Brain microvascular endothelial cell (primary cell): ENCODE measurements around the gene RPS10.

Experiments
- DNase-seq: peaks from one replicate; pipeline ENCODE4 v3.0.0-alpha.2; 2020
- H3K27ac ChIP-seq: fragments of 250-450 bp; sonication (Bioruptor Pico); 2 replicates; pipeline ENCODE4 v1.5.1; 2020; ENCODE audit warnings: mild to moderate bottlenecking, moderate library complexity
- H3K27me3 ChIP-seq: fragments of 250-450 bp; sonication (Bioruptor Pico); replicated peaks from 2 replicates; pipeline ENCODE4 v1.5.1; 2020; ENCODE audit warnings: mild to moderate bottlenecking
- H3K36me3 ChIP-seq: fragments of 250-450 bp; sonication (Bioruptor Pico); replicated peaks from 2 replicates; pipeline ENCODE4 v1.5.1; 2020; ENCODE audit warnings: mild to moderate bottlenecking
- H3K4me3 ChIP-seq: 2 replicates; pipeline ENCODE4 v1.5.1; 2011; ENCODE audit warnings: low read depth, mild to moderate bottlenecking, control low read depth, low read length, moderate library complexity
- in situ Hi-C: cut with HindIII; loops from 2 replicates; pipeline ENCODE4 v1.10.0; 2017; ENCODE audit warnings: low sequenced_read_pairs, low pct_ligation_motif_present
- TF ChIP-seq, protein P1 (sequence below): IDR thresholded peaks from 2 replicates; pipeline ENCODE4 v1.5.1; 2011; ENCODE audit warnings: low read depth, mild to moderate bottlenecking, moderate library complexity, low read length, control low read depth, inconsistent platforms; ENCODE audit errors: missing control alignments

RPS10 gene

DNA sequence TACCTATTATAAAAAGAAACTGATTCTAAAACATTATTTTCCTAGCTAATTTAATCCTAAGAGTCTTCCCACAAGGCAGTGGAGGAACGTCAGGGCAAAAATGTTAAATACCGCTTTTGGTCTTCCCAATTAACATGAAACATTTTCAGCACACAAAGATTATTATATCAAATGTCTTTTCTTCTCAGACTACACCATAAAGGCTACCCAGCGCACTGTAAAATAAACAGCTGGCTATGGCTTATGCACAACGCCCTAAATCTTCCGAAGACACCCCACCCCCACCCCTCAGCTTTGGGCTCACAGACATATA lies 34.4 kb downstream of the RPS10 start:
- peak overlapping the region; percentile 0 for H3K27ac ChIP-seq
- H3K27me3 ChIP-seq, result no peaks in the 10 kb centered on the region
- TF ChIP-seq, protein P1, sequence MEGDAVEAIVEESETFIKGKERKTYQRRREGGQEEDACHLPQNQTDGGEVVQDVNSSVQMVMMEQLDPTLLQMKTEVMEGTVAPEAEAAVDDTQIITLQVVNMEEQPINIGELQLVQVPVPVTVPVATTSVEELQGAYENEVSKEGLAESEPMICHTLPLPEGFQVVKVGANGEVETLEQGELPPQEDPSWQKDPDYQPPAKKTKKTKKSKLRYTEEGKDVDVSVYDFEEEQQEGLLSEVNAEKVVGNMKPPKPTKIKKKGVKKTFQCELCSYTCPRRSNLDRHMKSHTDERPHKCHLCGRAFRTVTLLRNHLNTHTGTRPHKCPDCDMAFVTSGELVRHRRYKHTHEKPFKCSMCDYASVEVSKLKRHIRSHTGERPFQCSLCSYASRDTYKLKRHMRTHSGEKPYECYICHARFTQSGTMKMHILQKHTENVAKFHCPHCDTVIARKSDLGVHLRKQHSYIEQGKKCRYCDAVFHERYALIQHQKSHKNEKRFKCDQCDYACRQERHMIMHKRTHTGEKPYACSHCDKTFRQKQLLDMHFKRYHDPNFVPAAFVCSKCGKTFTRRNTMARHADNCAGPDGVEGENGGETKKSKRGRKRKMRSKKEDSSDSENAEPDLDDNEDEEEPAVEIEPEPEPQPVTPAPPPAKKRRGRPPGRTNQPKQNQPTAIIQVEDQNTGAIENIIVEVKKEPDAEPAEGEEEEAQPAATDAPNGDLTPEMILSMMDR, result no peak
- peak overlapping the region; percentile 82 for H3K4me3 ChIP-seq
- in situ Hi-C loops, result no loop called here
- DNase-seq, result no peak
- no peaks in the 10 kb centered on the region for H3K36me3 ChIP-seq

DNA sequence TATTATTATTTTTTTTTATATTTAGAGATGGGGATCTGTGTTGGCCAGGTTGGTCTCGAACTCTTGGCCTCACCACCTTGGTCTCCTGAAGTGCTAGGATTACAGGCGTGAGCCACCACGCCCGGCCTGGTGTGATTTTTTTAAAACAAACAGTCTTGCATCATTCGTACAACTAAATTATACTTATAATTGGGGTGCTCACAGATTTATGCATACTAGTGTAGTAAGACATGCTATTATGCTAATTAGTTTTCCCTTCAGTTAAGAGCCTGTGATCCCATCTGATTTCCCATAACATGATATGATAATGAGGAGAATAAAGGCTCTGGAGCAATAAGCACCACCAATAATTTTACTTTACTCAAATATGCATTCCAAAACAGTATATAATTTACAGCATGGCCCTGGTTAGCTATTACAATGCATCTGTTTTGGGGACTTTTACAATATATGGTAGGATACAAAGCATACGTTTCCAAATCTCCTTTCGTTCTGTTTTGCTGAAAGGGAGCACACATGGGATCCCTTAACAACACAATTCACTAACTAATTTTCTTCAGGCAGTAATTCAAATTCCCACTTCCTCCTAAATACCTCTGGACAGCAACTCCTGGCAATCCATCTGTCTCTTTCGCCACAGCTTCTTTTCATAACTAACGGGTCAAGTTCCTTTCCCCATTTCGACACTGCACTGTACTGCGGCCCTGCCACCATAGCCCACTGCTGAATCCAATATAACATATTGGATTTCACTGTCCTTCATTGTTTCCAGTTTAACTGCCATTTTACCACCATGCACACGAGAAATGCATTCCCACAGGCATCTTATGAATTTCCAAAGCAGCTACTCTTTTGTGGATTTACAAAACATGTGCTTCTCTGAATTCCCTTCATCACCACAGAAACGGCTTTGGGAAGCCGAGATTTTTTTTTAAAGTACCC lies 35.1 kb downstream of the RPS10 start:
- Histone ChIP-seq H3K27ac (peak overlapping the region; percentile 0), H3K4me3 (peak overlapping the region; percentile 82), H3K27me3 (no peaks in the 10 kb centered on the region), H3K36me3 (no peaks in the 10 kb centered on the region)
- peak; percentile 25 for DNase-seq
- TF ChIP-seq, protein P1, result no peak
- in situ Hi-C loops, result no loop called here

DNA sequence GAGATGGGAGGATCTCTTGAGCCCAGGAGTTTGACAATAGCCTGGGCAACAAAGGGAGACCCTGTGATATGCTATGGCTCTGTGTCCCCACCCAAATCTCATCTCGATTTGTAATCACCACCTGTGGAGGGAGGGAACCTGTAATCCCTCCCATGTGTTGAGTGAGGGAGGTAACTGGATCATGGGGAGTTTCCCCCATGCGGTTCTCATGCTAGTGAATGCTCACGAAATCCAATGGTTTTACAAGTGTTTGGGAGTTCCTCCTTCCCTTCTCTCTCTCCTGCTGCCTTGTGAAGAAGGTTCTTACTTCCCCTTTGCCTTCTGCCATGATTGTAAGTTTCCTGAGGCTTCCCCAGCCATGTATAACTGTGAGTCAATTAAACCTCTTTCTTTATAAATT lies 36.8 kb downstream of the RPS10 start:
- Histone ChIP-seq H3K27me3 (no peaks in the 10 kb centered on the region), H3K27ac (no peak overlapping the region), H3K36me3 (no peaks in the 10 kb centered on the region), H3K4me3 (no peak overlapping the region)
- in situ Hi-C loops, result no loop called here
- TF ChIP-seq, protein P1, result no peak
- DNase-seq, result no peak

DNA sequence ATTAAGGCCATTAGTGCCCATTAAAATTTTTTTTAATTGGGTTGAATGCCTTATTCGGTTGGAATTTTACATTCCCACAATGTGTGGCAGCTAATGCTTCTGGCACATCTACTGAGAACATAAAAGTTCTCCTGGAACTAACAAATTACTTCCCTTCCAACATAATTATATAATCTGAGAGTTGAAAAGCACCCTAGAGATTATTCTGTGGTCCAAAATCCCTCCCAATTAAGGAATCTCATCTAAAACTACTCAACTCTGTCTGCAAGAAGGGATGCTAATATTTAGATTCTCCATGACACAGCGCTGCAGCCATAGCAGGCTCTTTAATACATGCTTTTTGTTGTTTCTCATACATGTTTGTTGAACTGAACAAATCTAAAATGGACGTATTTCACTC lies 37.4 kb downstream of the RPS10 start:
- DNase-seq, result no peak

DNA sequence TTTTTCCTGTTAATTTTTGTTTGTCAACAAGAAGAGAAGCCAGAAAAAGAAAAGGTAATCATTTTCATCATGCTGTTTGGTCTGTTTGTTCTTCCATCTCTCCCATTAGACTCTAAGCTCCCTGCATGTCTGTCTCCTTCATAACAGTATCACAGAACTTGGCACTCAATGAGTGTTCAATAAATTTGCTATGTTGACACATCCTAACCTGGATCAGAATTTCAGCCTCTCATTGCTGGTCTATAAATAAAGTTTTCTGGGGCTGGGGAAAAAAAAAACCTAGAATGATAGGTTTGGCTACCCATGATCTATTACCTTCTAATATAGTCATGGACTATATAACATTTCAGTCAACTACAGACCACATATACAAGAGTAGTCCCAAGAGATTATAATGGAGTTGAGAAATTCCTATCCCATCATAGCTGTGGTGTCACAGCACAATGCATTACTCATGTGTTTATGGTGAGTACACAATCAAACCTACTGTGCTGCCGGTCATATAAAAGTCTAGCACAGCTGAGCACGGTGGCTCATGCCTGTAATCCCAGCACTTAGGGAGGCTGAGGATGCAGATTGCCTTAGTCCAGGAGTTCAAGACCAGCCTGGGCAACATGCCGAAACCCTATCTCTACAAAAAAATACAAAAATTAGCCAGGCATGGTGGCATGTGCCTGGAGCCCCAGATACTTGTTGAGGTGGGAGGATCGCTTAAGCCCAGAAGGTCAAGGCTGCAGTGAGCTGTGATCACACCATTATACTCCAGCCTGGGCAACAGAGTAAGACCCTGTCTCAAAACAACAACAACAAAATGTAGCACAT lies 39.3 kb downstream of the RPS10 start:
- no peak overlapping the region for H3K27ac ChIP-seq
- in situ Hi-C loops, result no loop called here
- no peaks in the 10 kb centered on the region for H3K27me3 ChIP-seq
- TF ChIP-seq, protein P1, result no peak
- peak; percentile 94 for DNase-seq
- H3K4me3 ChIP-seq, result no peak overlapping the region
- H3K36me3 ChIP-seq, result no peaks in the 10 kb centered on the region

More for the DNA sequence above, 37.4 kb downstream of the RPS10 start:
- in situ Hi-C loops, result no loop called here
- no peaks in the 10 kb centered on the region for H3K36me3 ChIP-seq
- TF ChIP-seq, protein P1, result no peak
- H3K4me3 ChIP-seq, result no peak overlapping the region
- no peak overlapping the region for H3K27ac ChIP-seq
- H3K27me3 ChIP-seq, result no peaks in the 10 kb centered on the region
